ENCODE results near the gene DSCAML1.

DNA sequence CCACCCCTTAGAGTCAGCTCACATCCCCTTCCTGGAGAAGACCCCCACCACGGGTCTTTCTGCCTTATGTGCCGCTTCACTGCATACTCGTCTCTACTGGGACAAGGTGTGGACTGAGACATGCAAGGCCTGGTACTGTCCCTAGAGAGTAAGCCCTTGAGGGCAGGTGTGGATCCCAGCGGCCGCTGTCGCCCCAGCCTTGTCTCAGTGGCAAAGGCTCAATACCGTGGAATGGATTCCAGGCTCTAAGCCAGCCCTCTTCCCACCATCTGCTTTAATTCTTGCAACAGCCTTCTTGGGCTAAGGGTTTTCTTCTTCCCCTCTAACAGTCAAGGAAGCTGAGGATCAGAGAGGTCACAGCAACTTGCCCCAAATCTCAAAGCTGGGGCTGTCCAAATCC is 249.1 kb downstream of the DSCAML1 start:
- TF ChIP-seq ZBTB21 (CRISPR knock-in tag; IDR thresholded peaks at IDR 0.05; ENCODE audit: borderline replicate concordance) (no peak), FOXP1 (CRISPR knock-in tag; IDR thresholded peaks at IDR 0.05; ENCODE audit: borderline replicate concordance) (no peak), FOXK1 (CRISPR knock-in tag; IDR thresholded peaks at IDR 0.05) (no peak), RELA (CRISPR knock-in tag; IDR thresholded peaks at IDR 0.05; ENCODE audit: borderline replicate concordance) (no peak), TEAD4 (CRISPR knock-in tag; IDR thresholded peaks at IDR 0.05) (no peak), NR3C1 (CRISPR knock-in tag; conservative IDR thresholded peaks at IDR 0.05; ENCODE audit: low read depth) (no peak), ZNF121 (CRISPR knock-in tag; IDR thresholded peaks at IDR 0.05) (no peak), FOXJ3 (CRISPR knock-in tag; IDR thresholded peaks at IDR 0.05; ENCODE audit: borderline replicate concordance) (no peak), ESRRA (CRISPR knock-in tag; IDR thresholded peaks at IDR 0.05; ENCODE audit: borderline replicate concordance) (no peak)
- TF ChIP-seq, protein P1, sequence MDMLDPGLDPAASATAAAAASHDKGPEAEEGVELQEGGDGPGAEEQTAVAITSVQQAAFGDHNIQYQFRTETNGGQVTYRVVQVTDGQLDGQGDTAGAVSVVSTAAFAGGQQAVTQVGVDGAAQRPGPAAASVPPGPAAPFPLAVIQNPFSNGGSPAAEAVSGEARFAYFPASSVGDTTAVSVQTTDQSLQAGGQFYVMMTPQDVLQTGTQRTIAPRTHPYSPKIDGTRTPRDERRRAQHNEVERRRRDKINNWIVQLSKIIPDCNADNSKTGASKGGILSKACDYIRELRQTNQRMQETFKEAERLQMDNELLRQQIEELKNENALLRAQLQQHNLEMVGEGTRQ (CRISPR knock-in tag; IDR thresholded peaks at IDR 0.05), result no peak
- TF ChIP-seq, protein P2, sequence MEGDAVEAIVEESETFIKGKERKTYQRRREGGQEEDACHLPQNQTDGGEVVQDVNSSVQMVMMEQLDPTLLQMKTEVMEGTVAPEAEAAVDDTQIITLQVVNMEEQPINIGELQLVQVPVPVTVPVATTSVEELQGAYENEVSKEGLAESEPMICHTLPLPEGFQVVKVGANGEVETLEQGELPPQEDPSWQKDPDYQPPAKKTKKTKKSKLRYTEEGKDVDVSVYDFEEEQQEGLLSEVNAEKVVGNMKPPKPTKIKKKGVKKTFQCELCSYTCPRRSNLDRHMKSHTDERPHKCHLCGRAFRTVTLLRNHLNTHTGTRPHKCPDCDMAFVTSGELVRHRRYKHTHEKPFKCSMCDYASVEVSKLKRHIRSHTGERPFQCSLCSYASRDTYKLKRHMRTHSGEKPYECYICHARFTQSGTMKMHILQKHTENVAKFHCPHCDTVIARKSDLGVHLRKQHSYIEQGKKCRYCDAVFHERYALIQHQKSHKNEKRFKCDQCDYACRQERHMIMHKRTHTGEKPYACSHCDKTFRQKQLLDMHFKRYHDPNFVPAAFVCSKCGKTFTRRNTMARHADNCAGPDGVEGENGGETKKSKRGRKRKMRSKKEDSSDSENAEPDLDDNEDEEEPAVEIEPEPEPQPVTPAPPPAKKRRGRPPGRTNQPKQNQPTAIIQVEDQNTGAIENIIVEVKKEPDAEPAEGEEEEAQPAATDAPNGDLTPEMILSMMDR (IDR thresholded peaks at IDR 0.05), result no peak
- TF ChIP-seq, protein P3, sequence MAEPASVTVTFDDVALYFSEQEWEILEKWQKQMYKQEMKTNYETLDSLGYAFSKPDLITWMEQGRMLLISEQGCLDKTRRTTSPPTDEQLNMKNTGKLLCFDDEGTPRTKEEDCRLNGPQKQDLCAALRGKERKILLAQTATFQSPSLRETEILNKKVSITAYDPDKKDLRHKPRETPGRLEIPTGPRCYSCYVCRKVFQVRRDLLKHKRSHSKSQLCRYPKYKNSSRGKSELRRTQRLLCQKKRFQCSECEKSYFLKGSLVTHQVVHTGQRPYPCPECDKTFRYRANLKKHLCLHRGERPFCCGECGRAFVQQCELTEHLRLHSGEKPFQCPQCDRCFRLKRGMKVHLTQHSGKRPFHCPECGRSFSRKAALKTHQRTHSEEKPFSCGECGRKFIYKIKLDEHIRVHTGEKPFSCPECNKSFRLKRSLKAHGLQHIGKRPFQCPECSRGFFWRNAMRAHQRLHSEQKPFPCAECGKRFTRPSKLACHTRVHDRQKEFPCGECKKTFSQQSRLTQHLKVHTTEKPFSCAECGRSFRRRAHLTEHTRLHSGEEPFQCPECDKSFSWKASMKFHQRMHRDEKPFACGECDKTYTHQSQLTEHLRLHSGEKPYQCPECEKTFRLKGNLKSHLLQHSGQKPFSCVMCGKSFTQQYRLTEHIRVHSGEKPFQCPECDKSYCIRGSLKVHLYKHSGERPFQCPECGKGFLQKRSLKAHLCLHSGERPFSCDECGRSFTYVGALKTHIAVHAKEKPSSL (CRISPR knock-in tag; conservative IDR thresholded peaks at IDR 0.05), result no peak
- TF ChIP-seq, protein P4, sequence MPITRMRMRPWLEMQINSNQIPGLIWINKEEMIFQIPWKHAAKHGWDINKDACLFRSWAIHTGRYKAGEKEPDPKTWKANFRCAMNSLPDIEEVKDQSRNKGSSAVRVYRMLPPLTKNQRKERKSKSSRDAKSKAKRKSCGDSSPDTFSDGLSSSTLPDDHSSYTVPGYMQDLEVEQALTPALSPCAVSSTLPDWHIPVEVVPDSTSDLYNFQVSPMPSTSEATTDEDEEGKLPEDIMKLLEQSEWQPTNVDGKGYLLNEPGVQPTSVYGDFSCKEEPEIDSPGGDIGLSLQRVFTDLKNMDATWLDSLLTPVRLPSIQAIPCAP (CRISPR knock-in tag; IDR thresholded peaks at IDR 0.05), result no peak
- TF ChIP-seq, protein P5, sequence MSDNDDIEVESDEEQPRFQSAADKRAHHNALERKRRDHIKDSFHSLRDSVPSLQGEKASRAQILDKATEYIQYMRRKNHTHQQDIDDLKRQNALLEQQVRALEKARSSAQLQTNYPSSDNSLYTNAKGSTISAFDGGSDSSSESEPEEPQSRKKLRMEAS (CRISPR knock-in tag; IDR thresholded peaks at IDR 0.05), result no peak
